Activated T-helper 1 cell treated with anti-CD3 and anti-CD28 coated beads, Interleukin-2, amount 50 U/mL, for 16 hours (primary cell): ENCODE measurements around the gene PGAM2.
"Not testable (repeated sequence)": the region's sequence is repeated elsewhere in the genome, so short reads cannot be mapped to it uniquely, and the experiment has no call there.

ENCODE experiments used
- DNase-seq, 2 donors: peaks; one replicate each; pipeline ENCODE4 v3.0.0-alpha.2; 2020; ENCODE audit warnings: low read depth in 1 of 2, low spot score in 1 of 2

PGAM2 gene

GRCh38 chr7:44033971-44034844 is 31.2 kb downstream of the PGAM2 start:
- not testable (repeated sequence) for DNase-seq

GRCh38 chr7:44032031-44032430 is 33.3 kb downstream of the PGAM2 start:
- not testable (repeated sequence) for DNase-seq

- not testable (repeated sequence) for DNase-seq
Observed at GRCh38 chr7:44031319-44031718, 34.0 kb downstream of the PGAM2 start.

- not testable (repeated sequence) for DNase-seq
Observed at GRCh38 chr7:44030029-44030428, 35.3 kb downstream of the PGAM2 start.

- not testable (repeated sequence) for DNase-seq
Observed at GRCh38 chr7:44029433-44029832, 35.9 kb downstream of the PGAM2 start.

GRCh38 chr7:44022796-44023467 is 42.4 kb downstream of the PGAM2 start:
- not testable (repeated sequence) for DNase-seq

GRCh38 chr7:44022069-44022468 is 43.3 kb downstream of the PGAM2 start:
- not testable (repeated sequence) for DNase-seq

- not testable (repeated sequence) for DNase-seq
Observed at GRCh38 chr7:44019825-44020224, 45.5 kb downstream of the PGAM2 start.

- peak; percentile 99 for DNase-seq
Observed at GRCh38 chr7:44018857-44019807, 46.2 kb downstream of the PGAM2 start.

GRCh38 chr7:44015090-44015489 is 50.3 kb downstream of the PGAM2 start:
- DNase-seq, result not testable (repeated sequence)
